H1 (cell line): ENCODE results near the gene POLH. TPM values are rescaled to one million over a fixed set of nuclear protein-coding genes. Genes with fewer than 3 reads are reported as not detected.

Experiments used
- CTCF ChIA-PET: fragments of 300-600 bp; sonication (Branson Sonifier 250); formaldehyde crosslinking; loops from one replicate; lab custom pipeline; 2021; ENCODE audit not compliant: partially characterized antibody; lab: Charles Lee
- POLR2A ChIA-PET: fragments of 300-600 bp; sonication (Branson Sonifier 250); formaldehyde crosslinking; loops from one replicate; lab custom pipeline; 2021; ENCODE audit warnings: inconsistent platforms; ENCODE audit not compliant: partially characterized antibody; lab: Charles Lee
- DNase-seq, 2 experiments: peaks; one replicate each; pipeline versions ENCODE4 v3.0.0 to v3.0.0-alpha.2; 2010 to 2022; ENCODE audit warnings: low spot score in 2 of 2, low read depth in 1 of 2, mixed read lengths in 1 of 2
- FAIRE-seq: peaks from 2 replicates; lab custom pipeline; 2011; peaks lifted over from hg19 to GRCh38; lab: Jason Lieb, UNC
- H2AFZ ChIP-seq: 2 replicates; pipeline ENCODE4 v1.8.1; 2012; ENCODE audit warnings: low read length, inconsistent platforms
- H2AK5ac ChIP-seq: 2 replicates; pipeline ENCODE4 v1.6.1; 2013; ENCODE audit warnings: low read depth, low read length
- H2BK120ac ChIP-seq: replicated peaks from 2 replicates; pipeline ENCODE3; 2013; ENCODE audit warnings: low read depth, low read length, inconsistent platforms
- H2BK12ac ChIP-seq: 2 replicates; pipeline ENCODE4 v1.6.1; 2013; ENCODE audit warnings: low read depth, low read length
- H2BK15ac ChIP-seq: 2 replicates; pipeline ENCODE4 v1.6.1; 2013; ENCODE audit warnings: low read length
- H2BK20ac ChIP-seq: 2 replicates; pipeline ENCODE4 v1.6.1; 2013; ENCODE audit warnings: low read length
- H2BK5ac ChIP-seq: 2 replicates; pipeline ENCODE4 v1.6.1; 2013; ENCODE audit warnings: low read depth, low read length
- H3K14ac ChIP-seq: 2 replicates; pipeline ENCODE4 v1.6.1; 2013; ENCODE audit warnings: inconsistent platforms; ENCODE audit not compliant: insufficient read length
- H3K18ac ChIP-seq: 2 replicates; pipeline ENCODE4 v1.6.1; 2013; ENCODE audit warnings: low read length; ENCODE audit errors: extremely low read depth
- H3K23ac ChIP-seq: 2 replicates; pipeline ENCODE4 v1.6.1; 2013; ENCODE audit warnings: inconsistent platforms; ENCODE audit not compliant: insufficient read length
- H3K23me2 ChIP-seq: 2 replicates; pipeline ENCODE4 v1.6.1; 2013; ENCODE audit warnings: low read depth, low read length
- H3K27ac ChIP-seq: 2 replicates; pipeline ENCODE4 v1.6.1; 2011; ENCODE audit warnings: low read depth, low read length, inconsistent platforms
- H3K27me3 ChIP-seq, 4 experiments: replicated peaks in 1 of 4; 1 replicate in 1 of 4; 2 replicates in 3 of 4; pipeline versions ENCODE4 v1.6.1 to v1.8.1; 2011 to 2013; ENCODE audit warnings: low read length in 3 of 4, mild to moderate bottlenecking in 3 of 4, inconsistent platforms in 2 of 4, mixed read lengths in 2 of 4, moderate library complexity in 1 of 4; ENCODE audit not compliant: control insufficient read depth in 3 of 4, insufficient read depth in 3 of 4; ENCODE audit errors: extremely low read depth in 1 of 4
- H3K36me3 ChIP-seq, 4 experiments: 2 replicates each; pipeline versions ENCODE4 v1.6.1 to v1.8.1; 2011 to 2013; ENCODE audit warnings: mild to moderate bottlenecking in 4 of 4, low read length in 3 of 4, moderate library complexity in 2 of 4, control low read depth in 1 of 4, inconsistent platforms in 1 of 4; ENCODE audit not compliant: insufficient read depth in 4 of 4, control insufficient read depth in 2 of 4
- H3K4ac ChIP-seq: replicated peaks from 2 replicates; pipeline ENCODE3; 2013; ENCODE audit warnings: low read length, low read depth, mixed read lengths, inconsistent platforms; ENCODE audit not compliant: insufficient read length
- H3K4me1 ChIP-seq, 4 experiments: replicated peaks in 1 of 4; 1 replicate in 1 of 4; 2 replicates in 3 of 4; pipeline versions ENCODE4 v1.6.1 to v1.8.1; 2011 to 2013; ENCODE audit warnings: low read length in 3 of 4, inconsistent platforms in 2 of 4, mixed read lengths in 1 of 4; ENCODE audit not compliant: insufficient read depth in 4 of 4, control insufficient read depth in 3 of 4
- H3K4me2 ChIP-seq, 2 experiments: 2 replicates each; pipeline versions ENCODE4 v1.6.1 to v1.8.1; 2011 to 2013; ENCODE audit warnings: low read depth in 2 of 2, low read length in 2 of 2, control low read depth in 1 of 2, inconsistent platforms in 1 of 2, mild to moderate bottlenecking in 1 of 2; ENCODE audit not compliant: insufficient read depth in 1 of 2
- H3K4me3 ChIP-seq, 4 experiments: fragments of 200-600, 300-600 bp in 1 of 4; sonication (generic), shearing (Covaris generic), sonication (Bioruptor Twin) in 1 of 4; 2 replicates each; pipeline versions ENCODE4 v1.5.1 to v1.8.1; 2011 to 2016; ENCODE audit warnings: low read length in 4 of 4, low read depth in 3 of 4, control low read depth in 2 of 4, inconsistent platforms in 2 of 4, mild to moderate bottlenecking in 2 of 4, mixed read lengths in 1 of 4, moderate library complexity in 1 of 4; ENCODE audit not compliant: insufficient read depth in 2 of 4; ENCODE audit errors: extremely low read depth in 1 of 4
- H3K56ac ChIP-seq: replicated peaks from 2 replicates; pipeline ENCODE3; 2013; ENCODE audit warnings: low read depth, mild to moderate bottlenecking, mixed read lengths, low read length, inconsistent platforms; ENCODE audit not compliant: insufficient read length
- H3K79me1 ChIP-seq: 2 replicates; pipeline ENCODE4 v1.6.1; 2013; ENCODE audit warnings: low read depth, low read length, control low read depth
- H3K79me2 ChIP-seq, 2 experiments: 2 replicates each; pipeline versions ENCODE4 v1.6.1 to v1.8.1; 2012 to 2013; ENCODE audit warnings: low read length in 2 of 2, mild to moderate bottlenecking in 2 of 2, inconsistent platforms in 1 of 2; ENCODE audit not compliant: insufficient read depth in 2 of 2, control insufficient read depth in 1 of 2
- H3K9ac ChIP-seq, 4 experiments: replicated peaks in 1 of 4; 1 replicate in 1 of 4; 2 replicates in 3 of 4; pipeline versions ENCODE4 v1.6.1 to v1.8.1; 2011 to 2013; ENCODE audit warnings: low read depth in 3 of 4, low read length in 3 of 4, control low read depth in 2 of 4, mild to moderate bottlenecking in 2 of 4, moderate library complexity in 2 of 4, inconsistent platforms in 1 of 4; ENCODE audit errors: extremely low read depth in 1 of 4
- H3K9me3 ChIP-seq, 2 experiments: 2 replicates each; pipeline versions ENCODE4 v1.6.1 to v1.8.1; 2012 to 2013; ENCODE audit warnings: mild to moderate bottlenecking in 2 of 2, moderate library complexity in 2 of 2, control low read depth in 1 of 2, inconsistent platforms in 1 of 2, low read depth in 1 of 2, low read length in 1 of 2, mixed read lengths in 1 of 2; ENCODE audit not compliant: insufficient read depth in 2 of 2
- H4K20me1 ChIP-seq, 2 experiments: replicated peaks in 1 of 2; 2 replicates each; pipeline versions ENCODE3 to v1.8.1; 2011 to 2013; ENCODE audit warnings: inconsistent platforms in 2 of 2, low read length in 2 of 2, mild to moderate bottlenecking in 1 of 2; ENCODE audit not compliant: insufficient read depth in 2 of 2, control insufficient read depth in 1 of 2
- H4K5ac ChIP-seq: 2 replicates; pipeline ENCODE4 v1.6.1; 2013; ENCODE audit warnings: low read length, low read depth, mixed read lengths, inconsistent platforms; ENCODE audit not compliant: insufficient read length
- H4K8ac ChIP-seq: 2 replicates; pipeline ENCODE4 v1.8.0; 2013; ENCODE audit warnings: mild to moderate bottlenecking, moderate library complexity, low read length, inconsistent platforms; ENCODE audit not compliant: insufficient read depth; ENCODE audit errors: extremely low read depth
- H4K91ac ChIP-seq: replicated peaks from 2 replicates; pipeline ENCODE3; 2013; ENCODE audit warnings: low read length, mixed read lengths, inconsistent platforms; ENCODE audit not compliant: insufficient read length
- BCL11A ChIP-seq, 2 experiments: IDR thresholded peaks; one replicate each; pipeline ENCODE4 v1.6.1; 2011; ENCODE audit warnings: low read depth in 2 of 2, low read length in 2 of 2, mild to moderate bottlenecking in 2 of 2
- POLR2AphosphoS5 ChIP-seq: IDR thresholded peaks from 2 replicates; pipeline ENCODE4 v1.6.1; 2011; ENCODE audit warnings: low read depth, low read length
- WGBS, 2 experiments: shearing (Covaris generic) in 1 of 2; methylation state at CpG; one replicate each; pipeline versions ENCODE4 v1.1.6 to v1.1.7; 2013 to 2015; ENCODE audit warnings: low lambda C conversion rate in 2 of 2, mixed read lengths in 2 of 2, inconsistent platforms in 1 of 2, low coverage in 1 of 2, missing lambda C conversion rate in 1 of 2; ENCODE audit not compliant: insufficient replicate concordance in 2 of 2, insufficient coverage in 1 of 2, insufficient read length in 1 of 2; ENCODE audit errors: extremely low coverage in 1 of 2, missing lambda C conversion rate in 1 of 2; 5-methylcytosine and 5-hydroxymethylcytosine counted together
- polyA plus RNA-seq, 7 experiments: library from polyadenylated mRNA; depleted of rRNA in 3 of 7; stranded (reverse) in 5 of 7; unstranded in 2 of 7; fragments of >200 nt in 5 of 7; fragments of 200-250 nt in 2 of 7; gene quantifications; 1 replicate in 5 of 7; 2 replicates in 1 of 7; 4 replicates in 1 of 7; pipeline versions ENCODE4 v1.2.1 to v1.2.3, GENCODE V29; 2011 to 2013; ENCODE audit warnings: missing spikeins in 2 of 7, mixed read lengths in 2 of 7
- total RNA-seq: library from RNA; stranded (reverse); fragmentation: NEBNext Ultra II Directional; extraction: Animal tissue kit (Norgen Biotek cat#: 25700); gene quantifications from 2 replicates; pipeline ENCODE4 v1.2.1, GENCODE V29; 2021

Gene POLH
- total and polyA plus RNA-seq, 2 of the 8 experiments (the other 6 are each of a cell fraction or from before 2014, with no cell fraction given): 5.8 to 12.4 TPM

DNA sequence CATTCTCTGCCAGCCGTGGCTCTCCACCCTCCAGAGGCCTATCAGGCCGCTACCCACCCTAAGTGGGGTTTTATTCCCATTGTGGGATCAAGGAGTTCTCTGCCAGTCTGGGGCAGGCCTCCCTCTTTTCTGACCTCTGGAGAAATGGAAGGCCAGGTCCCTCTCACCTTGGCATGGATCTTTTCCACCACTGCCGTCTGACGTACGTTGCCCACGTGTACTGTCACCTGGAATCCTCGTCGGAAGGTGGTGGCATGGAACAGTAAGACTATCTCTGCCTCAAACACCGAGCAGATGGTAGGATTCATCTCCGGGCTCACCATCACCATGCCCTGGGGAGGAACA is 45.8 kb downstream of the POLH start:
- ChIA-PET POLR2A (interaction anchor here (1.1 kb wide), 1 partner anchor 46 kb away, joined by 3 read pairs; no protein-coding TSS in a partner anchor), CTCF (interaction anchor here (1.0 to 4.0 kb wide), 2 partner anchors 13 to 457 kb away, joined by 3 to 23 read pairs; no protein-coding TSS in a partner anchor)
- H2BK20ac ChIP-seq: no peak overlapping the region
- no peaks in the 10 kb centered on the region for H3K27me3 ChIP-seq
- no peak overlapping the region for H3K14ac ChIP-seq
- no peak overlapping the region for H2AK5ac ChIP-seq
- H3K4ac ChIP-seq: no peak overlapping the region
- no peak overlapping the region for H3K9ac ChIP-seq
- H2BK120ac ChIP-seq: no peak overlapping the region
- H3K18ac ChIP-seq: no peak overlapping the region
- peaks cover 0 to under 1% of the 10 kb centered on the region in 2 experiments; a peak in 1 of 4 replicates for H3K79me2 ChIP-seq
- H2BK12ac ChIP-seq: no peak overlapping the region
- H4K91ac ChIP-seq: no peak overlapping the region
- no peak overlapping the region for H3K4me3 ChIP-seq
- FAIRE-seq: no peak
- WGBS, 2 experiments: 95% methylated on average over 10 of the region's 10 CpGs; no CpG with 5 or more reads in 1 of the 2 experiments
- H4K20me1 ChIP-seq: peaks cover 8 to 9% of the 10 kb centered on the region in 2 experiments
- H4K8ac ChIP-seq: no peak overlapping the region
- TF ChIP-seq BCL11A (IDR thresholded peaks at IDR 0.05; ENCODE audit: low read depth in 2 of 2, low read length in 2 of 2): no peak
- 0 out of 2 replicates have a peak, but pooled peaks have one; percentile 44 for TF ChIP-seq POLR2AphosphoS5
- no peaks in the 10 kb centered on the region for H3K4me1 ChIP-seq
- DNase-seq: no peak
- peaks cover 36 to 68% (median 57%) of the 10 kb centered on the region in 4 experiments for H3K36me3 ChIP-seq
- H2BK5ac ChIP-seq: no peak overlapping the region
- H3K23ac ChIP-seq: no peak overlapping the region
- H3K4me2 ChIP-seq: no peak overlapping the region
- no peaks in the 10 kb centered on the region for H3K9me3 ChIP-seq
- no peak overlapping the region for H4K5ac ChIP-seq
- no peak overlapping the region; the same call in 1 of the 2 replicates for H3K27ac ChIP-seq
- H3K23me2 ChIP-seq: no peaks in the 10 kb centered on the region
- no peak overlapping the region for H2AFZ ChIP-seq
- no peak overlapping the region for H3K56ac ChIP-seq
- H3K79me1 ChIP-seq: peaks cover 1% of the 10 kb centered on the region; the same call in 1 of the 2 replicates
- no peak overlapping the region for H2BK15ac ChIP-seq
